Adrenal gland (tissue), 12 donors: ENCODE data around the gene RPL13. TPM values are rescaled to one million over a fixed set of nuclear protein-coding genes. Genes with fewer than 3 reads are reported as not detected.

Experiments used
- DNase-seq, 7 donors: peaks; one replicate each; pipeline ENCODE4 v3.0.0-alpha.2; 2019 to 2020
- H3K27ac ChIP-seq, 5 donors: fragments of 200-600 bp; sonication (generic) in 4 of 5; 1 replicate in 3 of 5; 2 replicates in 2 of 5; pipeline versions ENCODE4 v1.5.1 to v1.8.0; 2016 to 2020; ENCODE audit warnings: mild to moderate bottlenecking in 1 of 5
- H3K27me3 ChIP-seq: fragments of 200-600 bp; 2 replicates; pipeline ENCODE4 v1.8.0; 2021
- H3K36me3 ChIP-seq, 2 donors: fragments of 200-600 bp; replicated peaks in 1 of 2; 1 replicate in 1 of 2; 2 replicates in 1 of 2; pipeline versions ENCODE4 v1.5.1 to v1.8.0; 2018 to 2022
- H3K4me1 ChIP-seq, 2 donors: fragments of 200-600 bp; replicated peaks in 1 of 2; 1 replicate in 1 of 2; 2 replicates in 1 of 2; pipeline versions ENCODE4 v1.5.1 to v1.8.0; 2018 to 2021
- H3K4me3 ChIP-seq, 4 donors: fragments of 200-600 bp; sonication (generic) in 3 of 4; one replicate each; pipeline ENCODE4 v1.5.1; 2016 to 2018
- H3K9me3 ChIP-seq, 3 donors: fragments of 200-600 bp; sonication (generic) in 1 of 3; replicated peaks in 1 of 3; 1 replicate in 2 of 3; 2 replicates in 1 of 3; pipeline versions ENCODE4 v1.5.1 to v1.8.0; 2016 to 2021
- CTCF ChIP-seq, 6 experiments: fragments of 450-650 bp in 4 of 6; fragments of 200-600 bp in 2 of 6; sonication (generic) in 1 of 6; IDR thresholded peaks; 1 replicate in 5 of 6; 2 replicates in 1 of 6; pipeline versions ENCODE4 v1.5.1 to v1.8.0; 2016 to 2021; ENCODE audit warnings: antibody characterized with exemption in 6 of 6, mild to moderate bottlenecking in 2 of 6, moderate library complexity in 1 of 6
- POLR2A ChIP-seq, 2 donors: fragments of 450-650 bp; IDR thresholded peaks; one replicate each; pipeline ENCODE4 v1.6.1; 2017; ENCODE audit warnings: antibody characterized with exemption in 2 of 2, mild to moderate bottlenecking in 2 of 2, moderate library complexity in 1 of 2
- WGBS, 4 donors: extraction: QIAGEN DNeasy Blood & Tissue Kit in 2 of 4; methylation state at CpG; one replicate each; pipeline versions ENCODE4 v1.1.5 to v1.1.7; 2013 to 2017; 5-methylcytosine and 5-hydroxymethylcytosine counted together
- intact Hi-C, 2 donors: fragments of 100-400 bp; cut with DNase I; formaldehyde crosslinking; loops; one replicate each; pipeline versions ENCODE4 v1.14.1 to v1.15.0; 2022 to 2023
- polyA plus RNA-seq, 3 donors: library from polyadenylated mRNA; stranded (reverse); fragments of 200-250 nt in 2 of 3; fragments of 350-450 nt in 1 of 3; fragmentation: Illumina TruSeq in 1 of 3; extraction: RNeasy Lipid Tissue Mini Kit (QIAGEN cat#74804) in 1 of 3; gene quantifications; one replicate each; pipeline ENCODE4 v1.2.3, GENCODE V29; 2013 to 2014
- total RNA-seq, 9 donors: library from RNA; depleted of rRNA in 4 of 9; stranded (reverse); fragments of >200 nt in 4 of 9; fragments of 120-200 nt in 1 of 9; fragmentation: NEBNext Ultra II Directional in 1 of 9; extraction: Animal tissue kit (Norgen Biotek cat#: 25700) in 1 of 9; gene quantifications; one replicate each; pipeline versions ENCODE4 v1.1.0 to v1.2.4, GENCODE V29; 2013 to 2023
- donor health status: healthy with polysubstance abuse.
- donor health status: Bipolar disorder and iron deficiency.
- donor health status: DM: yes; HTN: yes; CAD: no.
- donor health status: DM: no; HTN: no; CAD: no.
- donor health status: DM: no; HTN: no; CAD: no.
- donor health status: DM: yes; HTN: yes; CAD: no.

The RPL13 gene
- total and polyA plus RNA-seq, 12 donors = 893 to 12,881 (median 3,471) TPM

- 55 to 76% (median 60%) methylated on average over 20 to 34 of the region's 34 CpGs for WGBS, 4 donors
- H3K4me3 ChIP-seq = no peak overlapping the region
- DNase-seq = peak; percentile 73 to 93 (median 88)
- H3K9me3 ChIP-seq = no peaks in the 10 kb centered on the region
- H3K27ac ChIP-seq = peak overlapping the region in 2 of 5 donors; percentile 27 to 36
- TF ChIP-seq CTCF (IDR thresholded peaks at IDR 0.05) = peak; percentile 57 to 81 (median 70)
- TF ChIP-seq POLR2A (IDR thresholded peaks at IDR 0.05) = no peak
- intact Hi-C loops = no loop called here
- H3K27me3 ChIP-seq = no peaks in the 10 kb centered on the region
- H3K36me3 ChIP-seq = peaks cover 0 to 52% of the 10 kb centered on the region in 2 donors
- peaks cover 14 to 25% of the 10 kb centered on the region in 2 donors for H3K4me1 ChIP-seq
Observed at GRCh38 chr16:89556750-89557689, 3.5 kb upstream of the RPL13 start.

- WGBS, 4 donors = 71 to 81% (median 78%) methylated on average over 13 to 19 of the region's 19 CpGs
- intact Hi-C loops = no loop called here
- no peak for DNase-seq
Observed at GRCh38 chr16:89557690-89558490, 2.6 kb upstream of the RPL13 start.

GRCh38 chr16:89561142-89561883 is 831 bp downstream of the RPL13 start:
- intact Hi-C loops = no loop called here
- TF ChIP-seq CTCF (IDR thresholded peaks at IDR 0.05) (no peak), POLR2A (IDR thresholded peaks at IDR 0.05) (no peak)

More at GRCh38 chr16:89557690-89558490, 2.6 kb upstream of the RPL13 start:
- H3K27ac ChIP-seq = no peak overlapping the region
- H3K36me3 ChIP-seq = peaks cover 0 to 52% of the 10 kb centered on the region in 2 donors
- TF ChIP-seq CTCF (IDR thresholded peaks at IDR 0.05) (no peak), POLR2A (IDR thresholded peaks at IDR 0.05) (no peak)
- H3K4me1 ChIP-seq = peaks cover 18 to 34% of the 10 kb centered on the region in 2 donors
- no peaks in the 10 kb centered on the region for H3K9me3 ChIP-seq
- H3K4me3 ChIP-seq = no peak overlapping the region
- no peaks in the 10 kb centered on the region for H3K27me3 ChIP-seq

More at GRCh38 chr16:89561142-89561883, 831 bp downstream of the RPL13 start:
- Histone ChIP-seq H3K36me3 (peaks cover 0 to 38% of the 10 kb centered on the region in 2 donors), H3K4me1 (peaks cover 30 to 57% of the 10 kb centered on the region in 2 donors), H3K9me3 (no peaks in the 10 kb centered on the region), H3K27ac (peak overlapping the region in 4 of 5 donors; percentile 92 to 99 (median 94)), H3K27me3 (no peaks in the 10 kb centered on the region), H3K4me3 (peak overlapping the region; percentile 58 to 78 (median 67))
- DNase-seq = no peak
- 3 to 19% (median 5%) methylated on average over 4 to 58 of the region's 58 CpGs for WGBS, 4 donors
